ENCODE measurements around the gene CTXND1. TPM values are rescaled to one million over a fixed set of nuclear protein-coding genes. Genes with fewer than 3 reads are reported as not detected.
A peak's percentile ranks its signal among the peaks of the same experiment; 100 is the strongest.

CTXND1 gene
- total and polyA plus RNA-seq, 2 of the 8 experiments (the other 6 are each of a cell fraction or from before 2014, with no cell fraction given), result 0.03 TPM; not detected in 1

DNA sequence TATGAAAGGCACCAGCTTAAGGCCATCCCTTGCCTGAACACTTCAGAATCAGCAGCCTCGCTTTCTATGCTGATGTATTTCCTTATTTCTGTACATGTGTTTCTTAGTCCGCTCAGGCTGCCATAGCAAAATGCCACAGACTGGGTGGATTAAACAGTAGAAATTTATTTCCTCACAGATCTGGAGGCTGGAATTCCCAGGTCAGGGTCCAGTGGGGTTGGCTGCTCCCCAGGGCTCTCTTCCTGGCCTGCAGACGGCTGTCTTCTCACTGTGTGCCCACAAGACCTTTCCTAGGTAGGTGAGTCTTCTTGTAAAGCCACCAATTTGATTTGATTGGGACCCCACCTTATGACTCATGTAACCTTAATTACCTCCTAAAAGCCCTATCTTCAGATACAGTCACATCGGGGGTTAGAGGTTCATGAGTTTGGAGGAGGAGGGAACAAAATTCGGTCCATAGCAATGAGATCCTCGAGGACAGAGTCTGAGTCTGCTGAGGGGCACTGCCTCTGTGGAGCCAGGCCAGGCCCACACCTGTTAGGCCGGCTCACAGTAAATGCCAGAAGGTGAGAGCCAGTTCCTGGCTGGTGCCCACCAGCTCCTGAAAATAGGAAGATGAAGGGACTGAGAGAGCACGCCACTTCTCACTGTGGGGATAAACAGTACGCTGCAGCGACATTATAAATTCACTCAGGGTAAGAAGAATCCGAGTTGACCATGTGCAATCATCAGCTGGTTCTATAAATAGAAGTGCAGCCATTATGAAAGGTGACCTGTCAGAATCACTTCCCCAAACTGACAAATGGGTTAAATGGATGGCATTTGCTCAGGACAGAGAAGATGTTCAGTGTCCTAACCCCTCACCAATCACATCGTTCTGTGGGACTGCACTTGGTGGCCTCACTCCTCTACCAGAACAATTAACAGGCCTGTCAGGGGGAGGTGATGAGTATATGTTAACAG lies 41.1 kb downstream of the CTXND1 start:
- no peak overlapping the region for H4K5ac ChIP-seq (ENCODE audit: insufficient read length, low read depth, low read length)
- H3K9ac ChIP-seq (replicated peaks in 1 of 4; ENCODE audit: extremely low read depth in 1 of 4, low read depth in 3 of 4, low read length in 3 of 4), result no peak overlapping the region
- FAIRE-seq, result no peak
- H3K23me2 ChIP-seq (ENCODE audit: low read depth, low read length), result no peaks in the 10 kb centered on the region
- H2BK5ac ChIP-seq (ENCODE audit: low read depth, low read length), result no peak overlapping the region
- no peaks in the 10 kb centered on the region for H3K79me1 ChIP-seq (ENCODE audit: low read depth, low read length)
- TF ChIP-seq POU5F1 (IDR thresholded peaks at IDR 0.05; ENCODE audit: low read depth, low read length) (no peak), CHD2 (IDR thresholded peaks at IDR 0.05; ENCODE audit: low read length) (no peak), TBP (IDR thresholded peaks at IDR 0.05; ENCODE audit: low read depth, low read length) (no peak), SIX5 (IDR thresholded peaks at IDR 0.05; ENCODE audit: low read depth, low read length) (no peak), GABPA (IDR thresholded peaks at IDR 0.05; ENCODE audit: borderline replicate concordance, insufficient read depth, low read length) (no peak)
- POLR2A ChIA-PET (ENCODE audit: partially characterized antibody), result no interaction called here
- H4K8ac ChIP-seq (ENCODE audit: extremely low read depth, insufficient read depth, low read length), result no peak overlapping the region
- H3K14ac ChIP-seq (ENCODE audit: insufficient read length), result no peak overlapping the region
- H3K23ac ChIP-seq (ENCODE audit: insufficient read length), result no peak overlapping the region
- H2AFZ ChIP-seq (ENCODE audit: low read length), result 0 out of 2 replicates have a peak overlapping the region, but pooled peaks have one; percentile 36
- H4K20me1 ChIP-seq (replicated peaks in 1 of 2; ENCODE audit: control insufficient read depth in 1 of 2, insufficient read depth in 2 of 2, low read length in 2 of 2), result no peaks in the 10 kb centered on the region
- H3K4me1 ChIP-seq (replicated peaks in 1 of 4; ENCODE audit: control insufficient read depth in 3 of 4, insufficient read depth in 4 of 4, low read length in 3 of 4), result peaks cover 0 to 2% (median under 1%) of the 10 kb centered on the region in 4 experiments; a peak in 3 of 7 replicates
- H4K91ac ChIP-seq (replicated peaks; ENCODE audit: insufficient read length, low read length), result no peak overlapping the region
- H2AK5ac ChIP-seq (ENCODE audit: low read depth, low read length), result no peak overlapping the region
- H3K27me3 ChIP-seq (replicated peaks in 1 of 4; ENCODE audit: control insufficient read depth in 3 of 4, extremely low read depth in 1 of 4, insufficient read depth in 3 of 4, low read length in 3 of 4), result no peaks in the 10 kb centered on the region
- CTCF ChIA-PET (ENCODE audit: partially characterized antibody), result interaction anchor here (1.0 to 1.2 kb wide), 2 partner anchors 11 to 357 kb away, joined by 3 to 4 read pairs; no protein-coding TSS in a partner anchor
- no peak overlapping the region for H3K4me3 ChIP-seq (ENCODE audit: extremely low read depth in 1 of 4, insufficient read depth in 2 of 4, low read depth in 3 of 4, low read length in 4 of 4)
- H3K9me3 ChIP-seq (ENCODE audit: insufficient read depth in 2 of 2, low read depth in 1 of 2, low read length in 1 of 2), result no peaks in the 10 kb centered on the region
- H3K56ac ChIP-seq (replicated peaks; ENCODE audit: insufficient read length, low read depth, low read length), result no peak overlapping the region
- WGBS, 2 experiments (ENCODE audit: extremely low coverage in 1 of 2, insufficient coverage in 1 of 2, insufficient read length in 1 of 2, insufficient replicate concordance in 2 of 2, low coverage in 1 of 2, low lambda C conversion rate in 2 of 2, missing lambda C conversion rate in 1 of 2), result 89% methylated on average over 12 of the region's 12 CpGs; no CpG with 5 or more reads in 1 of the 2 experiments
- H2BK120ac ChIP-seq (replicated peaks; ENCODE audit: low read depth, low read length), result no peak overlapping the region
- H3K4ac ChIP-seq (replicated peaks; ENCODE audit: insufficient read length, low read depth, low read length), result no peak overlapping the region
- H2BK12ac ChIP-seq (ENCODE audit: low read depth, low read length), result no peak overlapping the region
- H3K27ac ChIP-seq (ENCODE audit: low read depth, low read length), result no peak overlapping the region
- H3K4me2 ChIP-seq (ENCODE audit: insufficient read depth in 1 of 2, low read depth in 2 of 2, low read length in 2 of 2), result no peak overlapping the region
- no peak for DNase-seq (ENCODE audit: low read depth in 1 of 2, low spot score in 2 of 2)
- no peaks in the 10 kb centered on the region for H3K36me3 ChIP-seq (ENCODE audit: control insufficient read depth in 2 of 4, insufficient read depth in 4 of 4, low read length in 3 of 4)
- no peak overlapping the region for H2BK20ac ChIP-seq (ENCODE audit: low read length)
- H2BK15ac ChIP-seq (ENCODE audit: low read length), result no peak overlapping the region
- no peaks in the 10 kb centered on the region for H3K79me2 ChIP-seq (ENCODE audit: control insufficient read depth in 1 of 2, insufficient read depth in 2 of 2, low read length in 2 of 2)
- no peak overlapping the region for H3K18ac ChIP-seq (ENCODE audit: extremely low read depth, low read length)

All from H1 (cell line).